Kidney (tissue), 14 donors: Measurements from ENCODE around the gene SCAF8. TPM values are rescaled to one million over a fixed set of nuclear protein-coding genes. Genes with fewer than 3 reads are reported as not detected.

ENCODE experiments used
- DNase-seq, 5 donors: peaks; one replicate each; pipeline ENCODE4 v3.0.0-alpha.2; 2013 to 2020
- FAIRE-seq: peaks from 2 replicates; lab custom pipeline; 2012; peaks lifted over from hg19 to GRCh38; lab: Jason Lieb, UNC
- H3K27ac ChIP-seq, 2 donors: one replicate each; pipeline ENCODE4 v1.7.0; 2013; ENCODE audit warnings: low read depth in 2 of 2, low read length in 2 of 2, inconsistent platforms in 1 of 2
- H3K27me3 ChIP-seq: one replicate; pipeline ENCODE4 v1.7.1; 2013; ENCODE audit warnings: low read length, inconsistent platforms; ENCODE audit not compliant: control insufficient read depth, insufficient read depth
- H3K36me3 ChIP-seq, 3 donors: one replicate each; pipeline versions ENCODE4 v1.7.0 to v1.7.1; 2013; ENCODE audit warnings: low read length in 3 of 3, control low read depth in 1 of 3, inconsistent platforms in 1 of 3; ENCODE audit not compliant: insufficient read depth in 3 of 3, control insufficient read depth in 2 of 3
- H3K4me1 ChIP-seq, 3 donors: one replicate each; pipeline versions ENCODE4 v1.7.0 to v1.7.1; 2013; ENCODE audit warnings: low read length in 3 of 3, inconsistent platforms in 1 of 3, low read depth in 1 of 3; ENCODE audit not compliant: control insufficient read depth in 2 of 3, insufficient read depth in 2 of 3
- H3K4me3 ChIP-seq, 3 donors: one replicate each; pipeline versions ENCODE4 v1.7.0 to v1.8.1; 2013; ENCODE audit warnings: low read length in 3 of 3, control low read depth in 1 of 3, inconsistent platforms in 1 of 3
- H3K9ac ChIP-seq, 3 donors: one replicate each; pipeline versions ENCODE4 v1.7.0 to v1.7.1; 2013; ENCODE audit warnings: low read length in 3 of 3, control low read depth in 1 of 3, inconsistent platforms in 1 of 3
- H3K9me3 ChIP-seq, 3 donors: one replicate each; pipeline versions ENCODE4 v1.7.0 to v1.7.1; 2013; ENCODE audit warnings: low read length in 3 of 3, control low read depth in 1 of 3, inconsistent platforms in 1 of 3; ENCODE audit not compliant: control insufficient read depth in 2 of 3, insufficient read depth in 1 of 3
- intact Hi-C: fragments of 100-400 bp; cut with DNase I; formaldehyde crosslinking; loops from one replicate; pipeline ENCODE4 v1.11.1; 2022
- polyA plus RNA-seq: library from polyadenylated mRNA; stranded (reverse); fragments of 350-450 nt; fragmentation: Illumina TruSeq; extraction: RNeasy Lipid Tissue Mini Kit (QIAGEN cat#74804); gene quantifications from one replicate; pipeline ENCODE4 v1.2.3, GENCODE V29; 2014; ENCODE audit warnings: low read depth, low replicate concordance; ENCODE audit not compliant: insufficient read depth
- total RNA-seq: library from RNA; stranded (reverse); fragmentation: NEBNext Ultra II Directional; extraction: Animal tissue kit (Norgen Biotek cat#: 25700); gene quantifications from one replicate; pipeline ENCODE4 v1.2.1, GENCODE V29; 2021
- TF ChIP-seq, protein P1 (sequence below): IDR thresholded peaks from 3 replicates; pipeline ENCODE4 v1.5.1; 2012; ENCODE audit warnings: mild to moderate bottlenecking, moderate library complexity, borderline replicate concordance; ENCODE audit not compliant: insufficient read depth; ENCODE audit errors: extremely low read depth
- donor health status: control.
- donor health status: control.
- donor health status: control.
- donor health status: control.
- donor health status: control.
- donor health status: DM: yes; HTN: yes; CAD: no.
- donor health status: Normal renal cell carcinoma (clear cell type).

Gene SCAF8
- total and polyA plus RNA-seq, 2 donors from 2014 or later, result 8.3 to 52.2 TPM

DNA sequence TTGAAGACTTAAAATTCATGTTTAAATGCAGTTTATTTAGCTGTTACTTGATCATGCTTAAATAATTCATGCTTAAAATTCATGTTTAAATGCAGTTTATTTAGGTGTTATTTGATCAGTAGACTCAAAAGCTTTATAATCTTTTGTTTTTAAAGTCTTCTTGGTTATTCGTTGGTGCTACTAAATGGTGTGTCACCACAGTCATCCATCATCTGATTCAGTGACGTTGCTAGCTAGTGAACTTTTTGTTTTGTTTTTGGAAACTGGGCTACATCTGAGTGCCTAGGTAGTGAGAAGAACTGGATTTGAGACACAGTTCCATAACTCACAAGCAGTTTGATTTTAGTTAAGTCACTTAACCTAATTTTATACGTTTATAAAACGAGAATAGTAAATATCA, 20.9 kb downstream of the SCAF8 start:
- Histone ChIP-seq H3K9me3 (no peaks in the 10 kb centered on the region), H3K9ac (no peak overlapping the region), H3K4me3 (no peak overlapping the region), H3K27me3 (no peaks in the 10 kb centered on the region), H3K4me1 (peaks cover 0 to 17% (median 10%) of the 10 kb centered on the region in 3 donors), H3K27ac (no peak overlapping the region), H3K36me3 (no peaks in the 10 kb centered on the region)
- no peak for DNase-seq
- TF ChIP-seq, protein P1, sequence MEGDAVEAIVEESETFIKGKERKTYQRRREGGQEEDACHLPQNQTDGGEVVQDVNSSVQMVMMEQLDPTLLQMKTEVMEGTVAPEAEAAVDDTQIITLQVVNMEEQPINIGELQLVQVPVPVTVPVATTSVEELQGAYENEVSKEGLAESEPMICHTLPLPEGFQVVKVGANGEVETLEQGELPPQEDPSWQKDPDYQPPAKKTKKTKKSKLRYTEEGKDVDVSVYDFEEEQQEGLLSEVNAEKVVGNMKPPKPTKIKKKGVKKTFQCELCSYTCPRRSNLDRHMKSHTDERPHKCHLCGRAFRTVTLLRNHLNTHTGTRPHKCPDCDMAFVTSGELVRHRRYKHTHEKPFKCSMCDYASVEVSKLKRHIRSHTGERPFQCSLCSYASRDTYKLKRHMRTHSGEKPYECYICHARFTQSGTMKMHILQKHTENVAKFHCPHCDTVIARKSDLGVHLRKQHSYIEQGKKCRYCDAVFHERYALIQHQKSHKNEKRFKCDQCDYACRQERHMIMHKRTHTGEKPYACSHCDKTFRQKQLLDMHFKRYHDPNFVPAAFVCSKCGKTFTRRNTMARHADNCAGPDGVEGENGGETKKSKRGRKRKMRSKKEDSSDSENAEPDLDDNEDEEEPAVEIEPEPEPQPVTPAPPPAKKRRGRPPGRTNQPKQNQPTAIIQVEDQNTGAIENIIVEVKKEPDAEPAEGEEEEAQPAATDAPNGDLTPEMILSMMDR, result no peak
- intact Hi-C loops, result no loop called here
- FAIRE-seq, result no peak

DNA sequence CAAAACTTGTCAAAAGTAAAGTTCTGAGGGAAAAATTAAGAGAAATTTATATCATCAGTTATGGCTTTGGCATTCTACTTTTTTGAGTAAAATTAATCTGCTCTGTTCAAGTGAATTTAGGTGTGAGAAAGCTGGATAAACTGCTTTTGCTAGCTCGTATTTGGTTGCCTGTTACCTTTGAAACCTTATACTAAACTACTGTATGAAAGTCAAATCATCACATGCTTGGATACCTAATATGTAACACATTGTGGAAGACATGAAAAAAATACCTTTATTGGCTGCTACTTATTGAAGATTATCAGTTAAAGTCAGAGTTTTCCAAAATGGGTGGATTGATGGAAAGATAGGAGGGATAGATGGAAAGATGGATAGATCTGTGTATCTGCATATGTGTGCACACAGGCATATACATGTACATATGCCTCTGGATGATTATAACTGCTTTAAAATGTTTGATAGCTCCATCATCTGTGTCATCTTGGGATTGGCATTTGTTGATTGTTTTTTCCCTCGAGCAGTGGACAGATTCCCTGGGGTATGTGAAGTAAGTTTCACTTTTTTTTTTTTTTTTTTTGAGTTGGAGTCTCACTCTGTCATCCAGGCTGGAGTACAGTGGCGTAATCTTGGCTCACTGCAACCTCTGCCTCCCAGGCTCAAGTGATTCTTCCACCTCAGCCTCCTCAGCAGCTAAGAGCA, 24.3 kb downstream of the SCAF8 start:
- no peak for DNase-seq
- H3K36me3 ChIP-seq, result no peaks in the 10 kb centered on the region
- intact Hi-C loops, result no loop called here
- TF ChIP-seq, protein P1, result no peak
- no peaks in the 10 kb centered on the region for H3K27me3 ChIP-seq
- no peak overlapping the region for H3K4me3 ChIP-seq
- H3K9ac ChIP-seq, result no peak overlapping the region
- H3K4me1 ChIP-seq, result peaks cover 0 to 17% (median 0%) of the 10 kb centered on the region in 3 donors
- H3K27ac ChIP-seq, result no peak overlapping the region
- H3K9me3 ChIP-seq, result peaks cover 0 to 3% (median 0%) of the 10 kb centered on the region in 3 donors
- no peak for FAIRE-seq

DNA sequence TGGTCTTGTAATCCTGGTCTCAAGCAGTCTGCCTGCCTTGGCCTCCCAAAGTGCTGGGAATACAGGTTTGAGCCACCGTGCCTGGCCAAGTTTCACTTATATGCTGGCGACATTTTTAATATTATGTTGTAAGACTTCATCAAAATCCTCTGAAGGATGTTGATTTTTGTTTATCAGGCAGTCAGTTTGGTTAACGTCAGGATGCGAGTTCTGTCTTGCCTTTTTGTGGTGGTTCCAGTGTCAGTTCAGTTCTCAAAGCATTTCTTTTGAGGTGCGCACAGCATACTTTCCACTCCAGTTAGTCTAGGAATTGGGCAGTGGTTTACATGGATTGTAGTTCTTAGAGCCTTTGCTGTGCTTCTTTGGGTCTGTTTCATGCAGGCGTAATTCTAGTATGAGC, 24.9 kb downstream of the SCAF8 start:
- intact Hi-C loops, result no loop called here
- FAIRE-seq, result no peak

More for the DNA sequence above, 24.9 kb downstream of the SCAF8 start:
- TF ChIP-seq, protein P1, result no peak
- H3K27me3 ChIP-seq, result no peaks in the 10 kb centered on the region
- no peak overlapping the region for H3K4me3 ChIP-seq
- H3K4me1 ChIP-seq, result peaks cover 0 to 17% (median 2%) of the 10 kb centered on the region in 3 donors
- DNase-seq, result no peak
- peaks cover 0 to 3% (median 0%) of the 10 kb centered on the region in 3 donors for H3K9me3 ChIP-seq
- no peak overlapping the region for H3K27ac ChIP-seq
- no peak overlapping the region for H3K9ac ChIP-seq
- H3K36me3 ChIP-seq, result no peaks in the 10 kb centered on the region
